DMS79 treated with DMSO at 0.1 percent for 48 hours (cell line): Measurements from ENCODE around the gene NTSR1.
A peak's percentile ranks its signal among the peaks of the same experiment; 100 is the strongest.

ENCODE experiments used
- DNase-seq: peaks from one replicate; lab custom pipeline; 2025; lab: John Stamatoyannopoulos, UW

Gene NTSR1

DNA sequence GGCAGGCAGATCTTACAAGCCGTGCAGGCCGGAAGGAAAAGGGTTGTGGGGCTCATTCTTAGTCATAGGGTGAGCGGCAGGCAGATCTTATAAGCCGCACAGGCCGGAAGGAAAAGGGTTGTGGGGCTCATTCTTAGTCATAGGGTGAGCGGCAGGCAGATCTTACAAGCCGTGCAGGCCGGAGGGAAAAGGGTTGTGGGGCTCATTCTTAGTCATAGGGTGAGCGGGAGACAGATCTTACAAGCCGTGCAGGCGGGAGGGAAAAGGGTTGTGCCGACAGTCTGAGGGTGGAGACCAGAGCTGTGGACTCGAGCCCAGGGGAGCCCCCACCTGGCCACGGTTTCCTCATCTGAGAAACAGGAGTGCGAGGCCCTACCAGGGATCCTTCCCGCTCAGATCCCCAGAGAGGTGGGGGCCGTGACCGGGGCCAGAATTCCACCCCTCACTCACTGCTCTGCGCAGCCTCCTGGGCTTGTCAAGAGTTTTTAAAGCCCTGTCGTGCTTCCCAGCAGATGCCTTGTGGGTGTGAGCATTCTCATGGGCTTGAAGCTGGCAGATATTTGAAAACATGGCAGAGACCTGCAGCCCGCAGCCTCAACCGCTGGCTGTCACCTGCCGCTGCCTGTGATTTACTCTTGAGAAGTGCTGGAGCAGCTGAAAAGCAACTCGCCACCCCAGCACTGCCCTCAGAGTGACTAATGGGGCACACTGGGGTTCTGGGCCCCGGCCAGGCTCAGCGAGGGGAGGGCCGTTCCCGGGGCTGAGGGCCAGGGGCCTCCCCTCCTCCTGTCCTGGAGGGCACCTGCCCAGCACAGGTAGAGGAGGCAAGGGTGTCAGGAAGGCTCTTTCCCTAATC lies 31.9 kb downstream of the NTSR1 start:
- peak; percentile 81 for DNase-seq

DNA sequence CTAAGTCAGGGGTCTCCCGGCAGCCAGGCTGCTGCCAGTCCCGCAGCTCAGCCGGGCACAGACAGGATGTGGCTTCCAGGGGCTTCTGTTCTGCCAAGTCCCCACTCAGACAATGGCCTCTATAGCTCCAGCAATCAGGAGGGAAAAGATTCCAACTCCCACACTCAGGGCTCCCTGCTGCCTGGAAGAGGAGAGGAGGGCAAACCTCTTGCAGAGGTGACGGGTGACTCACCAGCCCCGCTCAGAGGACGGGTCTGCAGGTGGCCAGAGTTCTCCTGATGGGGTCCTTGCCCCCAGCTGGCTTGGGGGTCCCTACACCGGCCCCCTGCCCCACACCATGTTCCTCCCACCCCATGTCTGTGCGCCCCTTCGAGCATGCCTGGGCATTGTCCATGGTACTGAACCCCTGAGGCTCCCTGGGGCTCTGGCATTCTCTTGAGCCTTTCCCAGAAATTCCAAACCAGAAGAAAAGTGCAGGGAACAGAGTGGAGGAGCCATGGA lies 32.6 kb downstream of the NTSR1 start:
- peak; percentile 48 for DNase-seq

DNA sequence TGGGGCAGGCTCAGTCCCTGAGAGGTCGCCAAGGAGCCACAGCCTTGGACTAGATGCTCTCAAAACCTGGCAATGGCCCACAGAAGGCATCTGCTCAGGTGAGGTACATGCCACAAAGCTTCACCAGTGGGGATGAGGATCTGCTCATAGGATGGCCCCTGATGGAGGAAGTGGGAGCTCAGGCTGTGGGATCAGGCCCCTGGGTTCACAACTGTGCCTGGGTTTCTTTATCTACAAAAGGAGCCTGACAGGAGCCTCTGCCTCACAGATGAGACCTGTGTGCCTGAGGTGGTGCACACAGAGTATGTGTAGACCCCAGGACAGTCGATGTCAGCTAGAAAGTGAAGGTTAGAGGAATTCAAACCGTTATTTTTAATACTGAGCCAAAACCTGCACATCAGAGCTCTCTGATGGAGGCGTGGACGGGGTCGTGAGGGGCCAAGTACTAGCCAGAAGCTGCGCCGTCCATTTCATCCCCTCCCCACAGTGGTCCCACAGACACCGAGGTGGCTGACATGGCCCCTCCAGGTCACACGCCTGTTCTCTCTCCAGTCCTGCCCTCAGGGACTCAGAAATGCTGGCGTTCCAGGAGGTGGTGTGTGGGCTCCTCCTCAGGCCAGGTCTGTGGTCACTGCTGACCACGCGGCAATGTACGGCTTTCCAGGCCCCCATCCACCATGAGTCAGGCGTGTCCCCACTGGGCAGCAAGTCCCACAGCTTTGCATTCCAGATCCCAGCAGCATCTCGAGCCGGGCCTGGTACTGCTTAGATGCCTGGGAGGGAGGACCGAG lies 33.3 kb downstream of the NTSR1 start:
- DNase-seq = no peak

DNA sequence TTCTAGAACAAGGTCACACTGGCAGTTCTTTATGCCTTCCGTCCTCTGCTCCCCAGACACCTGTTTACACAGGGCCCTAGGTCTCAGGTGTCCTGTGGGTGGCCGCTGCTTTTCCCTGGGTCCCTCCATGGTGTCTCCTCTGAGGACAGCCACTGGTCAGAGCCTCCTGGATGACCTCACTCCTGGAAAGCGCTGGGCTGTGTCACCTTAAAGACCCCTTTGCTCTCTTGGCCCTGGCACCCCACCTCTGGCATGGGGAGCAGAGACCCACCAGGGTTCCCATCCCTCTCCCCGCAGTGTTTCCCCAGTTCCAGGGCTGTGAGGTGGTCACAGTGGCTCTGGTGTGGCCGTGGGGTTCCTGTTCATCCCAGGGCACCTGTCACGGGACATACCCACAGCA lies 33.9 kb downstream of the NTSR1 start:
- no peak for DNase-seq

DNA sequence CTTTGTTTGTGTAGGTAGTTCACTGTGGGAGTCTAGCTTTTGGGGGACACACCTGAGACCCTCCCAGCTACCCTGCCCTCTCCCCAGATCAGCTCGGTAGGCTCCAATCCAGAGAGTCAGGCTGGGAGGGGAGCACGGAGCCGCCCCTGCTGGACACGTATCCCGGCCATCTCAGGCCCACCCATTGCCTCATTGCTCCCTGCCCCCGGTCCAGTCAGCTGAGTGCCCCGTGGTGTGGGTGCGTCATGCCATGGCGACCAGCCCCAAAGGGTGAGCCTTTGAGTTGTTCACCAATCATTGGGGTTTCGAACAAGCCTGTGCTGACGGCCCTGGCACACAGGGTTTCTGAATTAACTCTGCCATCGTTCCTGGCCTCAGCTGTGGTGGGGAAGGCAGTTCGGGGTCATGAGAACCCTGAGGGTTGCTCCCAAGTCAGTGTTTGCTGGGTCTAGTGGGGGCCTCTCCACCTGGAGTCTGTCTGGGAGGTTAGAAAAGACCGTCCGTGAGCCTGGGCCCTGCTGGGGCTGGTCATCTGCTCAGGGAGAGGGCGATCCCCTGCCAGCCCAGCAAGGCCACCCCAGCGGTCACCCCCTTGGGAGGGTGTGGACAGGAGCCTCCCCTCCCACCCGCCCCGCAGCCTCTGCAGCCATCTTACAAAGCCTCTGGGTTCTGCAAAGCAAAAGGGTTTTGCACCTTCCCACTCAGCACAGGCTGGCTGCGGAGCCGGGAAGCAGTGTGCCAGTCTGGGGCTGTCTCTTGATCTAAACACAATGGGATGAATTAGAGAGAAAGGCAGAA lies 34.5 kb downstream of the NTSR1 start:
- no peak for DNase-seq

DNA sequence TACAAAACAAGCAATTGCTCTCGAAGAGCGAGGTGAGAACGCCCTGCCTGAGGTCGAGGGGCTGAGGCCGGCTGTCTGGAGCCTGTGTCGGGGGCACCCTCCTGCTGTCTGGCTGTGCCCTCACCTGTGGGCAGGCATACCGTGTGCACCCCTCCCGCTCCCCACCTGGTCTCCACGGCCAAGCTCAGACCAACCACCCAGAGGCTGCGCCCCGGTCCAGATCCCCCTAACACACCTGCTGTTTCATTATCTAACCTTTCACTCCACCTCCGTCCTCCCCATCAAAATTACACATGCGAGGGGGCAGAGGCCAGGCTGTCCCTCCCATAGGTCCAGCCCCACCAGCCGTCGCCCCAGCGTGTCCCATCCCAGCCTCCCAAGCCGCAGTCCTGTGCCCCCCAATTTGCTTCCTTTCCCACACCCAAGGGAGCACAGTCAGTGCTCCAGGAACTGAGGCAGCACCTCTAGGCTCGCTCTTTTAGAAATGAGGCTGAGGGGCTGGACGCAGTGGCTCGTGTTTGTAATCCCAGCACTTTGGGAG lies 35.2 kb downstream of the NTSR1 start:
- DNase-seq = no peak

DNA sequence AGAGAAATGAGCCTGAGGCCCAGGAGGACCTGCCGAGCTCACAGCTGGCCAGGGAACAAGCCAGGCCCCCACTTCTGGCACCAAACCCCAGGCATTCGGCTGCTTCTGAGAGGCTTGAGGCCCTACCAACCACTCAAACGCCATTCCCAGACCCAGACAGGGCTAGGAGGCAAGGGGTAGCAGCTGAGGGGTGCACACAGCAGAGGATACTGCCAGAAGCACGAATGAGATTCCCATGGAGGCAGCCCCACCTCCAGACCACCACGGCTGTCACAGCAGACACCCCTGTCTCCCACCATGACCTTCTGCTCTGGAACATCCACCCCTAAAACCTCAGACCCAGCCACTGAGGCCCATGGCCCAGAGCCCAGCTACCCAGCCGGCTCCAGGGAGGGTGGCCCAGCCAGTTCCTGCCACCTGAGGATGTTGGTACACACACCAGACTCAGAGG lies 36.1 kb downstream of the NTSR1 start:
- DNase-seq = peak; percentile 69

DNA sequence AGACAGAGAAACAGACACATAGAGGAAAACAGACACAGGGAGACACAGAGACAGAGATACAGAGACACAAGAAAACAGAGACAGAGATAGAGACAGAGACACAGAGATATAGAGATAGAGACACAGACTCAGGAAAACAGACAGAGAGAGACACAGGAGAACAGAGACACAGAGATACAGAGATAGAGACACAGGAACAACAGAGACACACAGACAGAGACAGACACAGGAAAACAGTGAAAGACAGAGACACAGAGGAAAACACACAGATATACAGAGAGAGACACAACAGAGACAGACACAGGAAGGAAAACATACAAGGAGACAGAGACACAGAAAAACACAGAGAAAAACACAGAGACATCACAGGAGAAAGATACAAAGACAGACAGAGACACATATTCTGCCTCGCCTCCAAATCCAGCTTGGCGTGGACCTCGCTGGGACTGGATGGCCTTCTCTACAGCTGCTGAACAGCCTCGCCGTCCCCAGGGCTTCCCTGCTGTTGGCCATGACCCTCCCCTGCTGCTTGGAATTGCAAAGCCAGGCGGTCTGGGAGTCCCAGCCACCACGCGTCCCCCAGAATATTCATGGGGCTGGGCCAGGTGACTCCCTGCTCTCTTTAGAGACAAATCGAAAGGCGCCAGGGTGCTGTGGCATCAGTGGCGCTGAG lies 36.8 kb downstream of the NTSR1 start:
- DNase-seq = no peak

DNA sequence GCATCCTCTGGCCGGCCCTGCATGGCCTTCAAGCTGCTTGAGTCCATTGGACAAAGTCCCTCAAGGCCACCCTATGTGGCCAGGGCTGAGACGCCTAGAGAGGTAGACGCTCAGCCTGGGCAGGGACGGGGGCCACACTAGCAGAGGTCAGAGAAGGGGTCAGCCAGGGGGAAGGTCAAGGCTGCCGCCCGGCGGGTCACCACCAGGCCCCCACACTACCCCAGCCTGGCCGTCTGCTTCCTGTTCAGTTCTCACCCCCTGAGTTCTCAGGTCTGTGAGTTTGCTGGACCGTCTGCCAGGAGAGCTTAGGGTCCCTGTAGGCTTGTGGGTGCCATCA lies 37.3 kb downstream of the NTSR1 start:
- no peak for DNase-seq

DNA sequence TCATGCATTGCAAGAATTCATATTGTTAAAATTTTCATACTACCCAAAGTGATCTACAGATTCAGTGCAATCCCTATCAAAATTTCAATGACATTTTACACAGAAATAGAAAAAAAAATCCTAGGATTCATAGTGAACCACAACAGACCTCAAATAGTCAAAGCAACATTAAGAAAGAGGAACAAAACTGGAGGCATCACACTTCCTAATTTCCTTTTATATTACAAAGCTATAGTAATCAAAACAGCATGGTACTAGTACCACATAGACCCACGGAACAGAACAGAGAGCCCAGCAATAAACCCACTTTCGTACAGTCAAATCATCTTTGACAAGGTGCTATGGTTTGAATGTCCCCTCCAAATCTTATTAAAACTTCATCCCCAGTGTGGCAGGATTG lies 39.7 kb downstream of the NTSR1 start:
- DNase-seq = no peak

DNA sequence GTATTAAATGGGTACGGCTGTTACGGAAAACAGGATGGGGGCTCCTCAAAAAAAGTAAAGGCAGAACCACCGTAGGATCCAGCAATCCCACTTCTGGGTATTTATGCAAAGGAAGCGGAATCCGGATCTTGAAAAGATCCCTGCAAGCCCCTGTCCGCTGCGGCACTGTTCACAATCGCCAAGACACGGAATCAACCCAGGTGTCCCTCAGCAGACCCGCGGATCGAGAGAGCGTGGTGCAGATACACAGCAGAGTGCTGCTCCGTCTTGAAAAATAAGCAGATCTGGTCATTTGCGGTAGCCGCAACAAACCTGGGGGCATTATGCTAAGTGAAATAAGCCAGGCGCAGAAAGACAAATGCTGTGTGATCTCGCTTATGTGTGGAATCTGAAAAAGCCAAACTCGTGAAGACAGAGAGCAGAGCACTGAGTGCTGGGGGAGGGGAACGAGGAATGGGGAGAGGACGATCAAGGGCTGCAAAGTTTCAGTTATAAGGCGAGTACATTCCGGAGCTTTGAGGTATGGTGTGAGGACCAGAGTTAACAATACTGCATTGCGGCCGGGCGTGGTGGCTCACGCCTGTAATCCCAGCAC lies 41.3 kb downstream of the NTSR1 start:
- DNase-seq = no peak

DNA sequence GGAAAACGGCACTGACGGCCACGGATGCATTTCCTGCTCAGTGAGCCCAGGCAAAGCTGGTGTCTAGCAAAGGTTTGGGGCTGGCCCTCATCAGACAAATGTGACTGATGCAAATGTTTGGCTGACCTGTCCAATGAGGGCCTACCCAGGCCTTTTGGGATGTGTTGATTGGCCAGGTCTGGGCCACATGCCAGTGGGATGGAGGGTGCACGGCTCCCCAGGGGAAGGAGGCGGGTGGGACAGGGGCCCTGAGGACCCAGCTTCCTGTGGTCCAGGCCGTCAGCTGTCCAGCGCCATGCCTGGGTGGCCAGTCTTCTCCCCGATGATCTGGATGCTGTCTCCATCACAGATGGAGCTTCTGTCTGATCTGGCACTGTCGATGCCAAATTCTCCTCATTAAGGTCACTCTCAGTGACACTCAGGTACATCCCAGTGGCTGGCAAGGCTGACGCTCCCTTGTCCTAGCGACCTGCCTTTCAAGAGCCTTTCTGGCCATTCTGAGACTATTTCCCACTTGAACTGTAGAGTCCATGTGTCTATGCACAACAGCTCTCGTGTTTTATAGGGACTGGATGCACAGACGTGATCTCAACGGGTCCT lies 43.0 kb downstream of the NTSR1 start:
- no peak for DNase-seq

DNA sequence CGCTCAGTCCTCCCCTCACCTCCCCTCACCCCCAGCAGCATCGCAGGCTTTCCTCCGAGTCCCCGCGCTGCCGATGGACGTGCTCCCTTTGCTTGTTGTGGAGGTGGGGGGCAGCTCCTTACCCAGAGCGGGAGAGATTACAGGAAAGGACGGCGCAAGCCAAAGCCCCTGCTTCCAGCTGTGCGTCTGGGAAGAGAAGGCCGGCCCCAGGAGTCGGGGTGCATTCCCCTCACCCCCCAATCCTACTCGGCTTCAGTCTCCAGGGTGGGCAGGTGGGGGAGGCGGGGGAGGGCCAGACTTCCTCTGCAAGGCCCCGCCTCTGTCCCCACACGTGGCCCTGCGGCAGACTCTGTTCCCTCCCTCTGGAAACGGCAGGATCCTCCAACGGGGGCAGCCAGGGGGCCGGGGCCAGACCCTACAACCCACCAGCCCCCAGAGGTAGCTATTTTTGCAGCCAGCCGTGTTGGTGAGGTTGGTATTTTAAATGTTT lies 43.6 kb downstream of the NTSR1 start:
- DNase-seq = no peak

DNA sequence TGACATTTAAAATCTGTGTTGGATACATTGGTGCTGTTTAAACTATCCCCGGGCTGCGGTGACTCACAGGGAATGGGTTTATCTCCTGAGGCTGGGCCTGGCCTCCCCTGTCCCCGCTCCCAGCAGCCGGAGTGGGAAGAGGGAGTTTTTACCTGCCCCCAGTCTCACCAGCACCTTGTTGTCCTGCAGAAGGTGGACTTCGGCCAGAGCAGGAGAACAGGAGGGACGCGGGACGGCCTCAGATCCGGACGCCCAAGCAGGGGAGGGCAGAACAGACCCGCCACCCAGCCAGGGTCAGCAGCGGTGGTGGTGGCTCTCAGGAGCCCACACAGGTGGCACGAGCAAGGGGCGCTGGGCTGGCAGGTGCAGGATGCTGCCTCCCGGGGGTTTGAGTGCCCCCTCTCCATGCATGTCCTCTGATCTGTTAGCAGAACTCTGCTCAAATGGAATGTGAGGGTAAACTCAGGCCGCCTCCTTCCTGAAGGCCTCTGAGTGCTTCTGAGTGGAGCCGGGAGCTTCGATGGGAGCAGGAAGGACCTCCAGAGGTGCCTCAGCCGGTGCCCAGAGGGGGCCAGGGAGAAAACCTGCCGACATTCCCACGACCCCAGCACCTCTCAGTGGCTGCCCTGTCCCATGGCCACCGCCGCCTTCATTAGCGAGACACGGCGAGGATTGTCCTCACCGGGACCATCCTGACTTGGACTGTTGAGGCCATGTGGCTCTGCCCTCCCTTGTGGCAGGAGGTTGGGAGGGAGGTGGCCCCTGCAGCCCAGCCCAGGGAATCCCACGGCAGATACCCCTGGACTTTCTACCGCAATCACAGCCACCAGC lies 44.2 kb downstream of the NTSR1 start:
- no peak for DNase-seq

DNA sequence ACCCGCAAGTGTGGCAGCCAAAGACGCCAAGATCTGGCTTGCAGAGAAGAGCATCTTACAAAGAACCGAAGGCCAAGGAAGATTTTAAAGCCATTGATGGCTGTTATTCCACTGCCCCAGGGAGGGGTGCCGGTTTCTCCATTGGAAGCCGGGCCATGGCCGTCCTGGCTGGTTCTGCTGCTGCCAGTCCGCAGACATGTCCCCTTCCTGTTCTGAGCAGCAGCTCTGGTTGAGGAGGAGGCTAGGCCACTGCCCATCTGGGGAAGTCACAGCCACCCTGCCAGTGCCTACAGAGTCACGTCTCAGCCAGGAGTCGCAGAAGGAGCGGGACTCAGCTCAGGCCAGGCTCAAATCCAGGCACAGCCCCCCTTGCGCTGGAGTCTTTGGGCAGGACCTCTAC lies 45.0 kb downstream of the NTSR1 start:
- DNase-seq = no peak

DNA sequence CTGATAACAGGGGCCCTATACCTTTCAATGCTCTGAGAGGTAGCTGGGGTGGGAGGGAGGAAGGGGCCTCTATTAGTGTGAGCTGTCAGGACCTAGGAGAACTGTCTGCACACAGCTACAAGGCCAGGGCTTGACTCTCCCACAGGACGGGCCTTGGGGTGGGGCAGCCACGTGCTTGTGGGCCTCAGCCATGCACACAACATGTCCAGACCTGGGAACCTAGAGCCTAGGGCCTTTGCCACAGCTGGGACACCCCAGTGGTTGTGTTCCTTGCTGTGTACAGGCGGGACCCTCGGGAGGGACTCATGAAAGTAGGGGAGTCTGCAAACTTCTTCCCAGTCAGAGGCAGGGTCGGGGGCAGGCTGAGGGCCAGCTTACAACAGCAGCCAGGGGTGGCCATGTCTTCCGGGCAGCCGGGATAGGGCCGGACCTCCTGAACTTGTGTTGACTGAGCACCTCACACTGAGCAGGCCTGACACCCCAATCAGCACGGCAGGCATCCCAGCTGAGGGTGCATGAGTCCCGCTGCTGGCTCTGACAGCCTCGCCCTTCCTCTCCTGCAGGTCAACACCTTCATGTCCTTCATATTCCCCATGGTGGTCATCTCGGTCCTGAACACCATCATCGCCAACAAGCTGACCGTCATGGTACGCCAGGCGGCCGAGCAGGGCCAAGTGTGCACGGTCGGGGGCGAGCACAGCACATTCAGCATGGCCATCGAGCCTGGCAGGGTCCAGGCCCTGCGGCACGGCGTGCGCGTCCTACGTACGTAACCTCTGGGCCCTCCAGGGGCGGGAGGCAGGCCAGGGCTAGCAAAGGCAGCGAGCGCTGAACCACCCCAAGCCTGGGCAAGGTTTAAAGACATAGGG lies 45.7 kb downstream of the NTSR1 start:
- no peak for DNase-seq

DNA sequence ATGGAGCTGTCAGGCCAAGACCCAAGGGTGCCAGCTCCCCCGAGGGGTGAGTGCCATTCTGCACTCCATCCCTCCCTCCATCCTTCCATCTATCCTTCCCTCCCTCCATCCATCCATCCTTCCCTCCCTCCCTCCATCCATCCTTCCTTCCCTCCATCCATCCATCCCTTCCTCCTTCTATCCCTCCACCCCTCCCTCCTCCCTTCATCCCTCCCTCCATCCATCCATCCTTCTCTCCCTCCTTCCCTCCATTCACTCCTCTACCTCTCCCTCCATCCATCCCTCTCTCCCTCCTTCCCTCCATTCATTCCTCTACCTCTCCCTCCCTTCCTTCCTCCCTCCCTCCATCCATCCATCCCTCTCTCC lies 46.3 kb downstream of the NTSR1 start:
- no peak for DNase-seq

DNA sequence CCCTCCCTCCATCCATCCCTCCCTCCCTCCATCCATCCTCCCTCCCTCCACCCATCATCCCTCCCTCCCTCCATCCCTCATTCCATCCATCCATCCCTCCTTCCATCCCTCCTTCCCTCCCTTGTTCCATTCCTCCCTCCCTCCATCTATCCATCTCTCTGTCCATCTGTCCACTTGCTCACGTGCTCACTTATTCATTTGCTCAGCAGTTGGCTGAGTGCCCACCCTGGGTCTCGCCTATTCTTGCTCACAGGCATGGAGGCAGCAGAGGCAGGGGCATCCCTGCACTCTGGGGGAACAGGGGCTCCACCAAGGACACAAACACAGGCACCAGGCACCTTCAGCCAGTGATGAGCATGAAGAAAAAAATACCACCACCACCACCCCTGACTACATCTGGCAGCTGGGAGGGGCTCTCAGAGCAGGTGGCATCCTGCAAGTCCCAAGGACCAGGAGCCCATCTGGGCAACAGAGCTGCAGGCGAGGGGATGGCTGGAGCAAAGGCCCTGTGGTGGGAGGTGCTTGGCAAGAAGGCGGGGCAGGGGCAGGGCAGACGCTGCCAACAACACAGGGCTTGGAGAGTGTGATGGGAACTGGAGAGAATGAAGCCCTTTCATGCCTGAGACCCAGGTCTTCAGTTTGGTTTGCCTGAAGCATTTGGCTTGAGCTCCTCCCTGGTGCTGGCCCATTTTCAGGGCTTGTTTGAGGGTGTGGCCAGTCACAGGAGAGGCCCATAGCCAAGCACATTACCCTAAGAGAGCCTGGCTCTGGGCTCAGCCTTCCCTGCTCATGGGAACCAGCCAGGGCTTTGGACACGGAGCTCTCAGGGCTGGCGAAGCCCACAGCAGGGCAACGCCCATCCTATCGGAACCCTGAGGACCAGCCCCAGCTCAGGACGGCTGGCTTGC lies 47.4 kb downstream of the NTSR1 start:
- no peak for DNase-seq
